Neural progenitor cell (in vitro differentiated cells): Measurements from ENCODE around the gene KRTAP4-6.

Experiments used
- CTCF ChIP-seq: fragments of 200-600 bp; sonication (generic); IDR thresholded peaks from 2 replicates; pipeline ENCODE4 v1.5.1; 2017; ENCODE audit warnings: antibody characterized with exemption, mild to moderate bottlenecking
- EZH2 ChIP-seq: fragments of 200-600 bp; sonication (generic); IDR thresholded peaks from 2 replicates; pipeline ENCODE4 v1.6.1; 2017; ENCODE audit warnings: antibody characterized with exemption, mild to moderate bottlenecking, moderate library complexity

GRCh38 chr17:41096055-41096454 lies 44.3 kb downstream of the KRTAP4-6 start:
- TF ChIP-seq EZH2, result no peak
- TF ChIP-seq CTCF, result no peak
